ENCODE data around the gene TLR2. TPM values are rescaled to one million over a fixed set of nuclear protein-coding genes. Genes with fewer than 3 reads are reported as not detected.

The TLR2 gene
- polyA plus RNA-seq, 1 donor (not counting 4 experiments of a cell fraction or from before 2014, with no cell fraction given): 1.8 TPM

GRCh38 chr4:153733751-153734448 lies 49.8 kb downstream of the TLR2 start:
- no peaks in the 10 kb centered on the region for H3K36me3 ChIP-seq (ENCODE audit: control insufficient read depth in 2 of 2, extremely low read depth in 1 of 2, insufficient read depth in 2 of 2, low read length in 2 of 2)
- FAIRE-seq: no peak

GRCh38 chr4:153735906-153736461 lies 51.9 kb downstream of the TLR2 start:
- Histone ChIP-seq H3K4me1 (ENCODE audit: control insufficient read depth, extremely low read depth, insufficient read depth, low read length) (peaks cover 7% of the 10 kb centered on the region), H3K27ac (ENCODE audit: control insufficient read depth, insufficient read depth, low read length) (no peak overlapping the region), H3K36me3 (ENCODE audit: control insufficient read depth in 2 of 2, extremely low read depth in 1 of 2, insufficient read depth in 2 of 2, low read length in 2 of 2) (no peaks in the 10 kb centered on the region), H4K20me1 (ENCODE audit: control insufficient read depth, extremely low read depth, insufficient read depth, low read length) (no peaks in the 10 kb centered on the region), H3K79me2 (ENCODE audit: control insufficient read depth, insufficient read depth, low read length) (no peaks in the 10 kb centered on the region), H3K9me1 (ENCODE audit: control insufficient read depth, extremely low read depth, insufficient read depth, low read length) (no peaks in the 10 kb centered on the region), H3K27me3 (ENCODE audit: control insufficient read depth, extremely low read depth, insufficient read depth, low read length) (no peaks in the 10 kb centered on the region), H2AFZ (ENCODE audit: control insufficient read depth, low read length) (no peak overlapping the region), H3K9me3 (ENCODE audit: control insufficient read depth, low read depth, low read length) (peaks cover 2% of the 10 kb centered on the region), H3K4me2 (ENCODE audit: control insufficient read depth, extremely low read depth, insufficient read depth, low read depth, low read length) (no peak overlapping the region), H3K4me3 (ENCODE audit: control insufficient read depth in 2 of 3, extremely low read depth in 1 of 3, insufficient read depth in 2 of 3, low read depth in 1 of 3, low read length in 3 of 3) (no peak overlapping the region), H3K9ac (ENCODE audit: control insufficient read depth, extremely low read depth, insufficient read depth, low read length) (no peak overlapping the region)
- FAIRE-seq (peak; percentile 60), DNase-seq (ENCODE audit: low read depth, low spot score) (no peak)
- dilution Hi-C loops (cut with MboI; ENCODE audit: extremely low pct_ligation_motif_present, low sequenced_read_pairs): no loop called here
- TF ChIP-seq EZH2 (IDR thresholded peaks at IDR 0.05; ENCODE audit: low read length) (no peak), CTCF (optimal IDR thresholded peaks at IDR 0.05 in 1 of 3, IDR thresholded peaks at IDR 0.05 in 1 of 3, conservative IDR thresholded peaks at IDR 0.05 in 1 of 3; ENCODE audit: extremely low read depth in 1 of 3, insufficient read depth in 2 of 3, low read length in 3 of 3) (no peak)

More at GRCh38 chr4:153733751-153734448, 49.8 kb downstream of the TLR2 start:
- H2AFZ ChIP-seq (ENCODE audit: control insufficient read depth, low read length): no peak overlapping the region
- dilution Hi-C loops (cut with MboI; ENCODE audit: extremely low pct_ligation_motif_present, low sequenced_read_pairs): no loop called here
- no peaks in the 10 kb centered on the region for H4K20me1 ChIP-seq (ENCODE audit: control insufficient read depth, extremely low read depth, insufficient read depth, low read length)
- no peak overlapping the region for H3K4me3 ChIP-seq (ENCODE audit: control insufficient read depth in 2 of 3, extremely low read depth in 1 of 3, insufficient read depth in 2 of 3, low read depth in 1 of 3, low read length in 3 of 3)
- H3K4me2 ChIP-seq (ENCODE audit: control insufficient read depth, extremely low read depth, insufficient read depth, low read depth, low read length): no peak overlapping the region
- H3K79me2 ChIP-seq (ENCODE audit: control insufficient read depth, insufficient read depth, low read length): no peaks in the 10 kb centered on the region
- no peak overlapping the region for H3K27ac ChIP-seq (ENCODE audit: control insufficient read depth, insufficient read depth, low read length)
- no peaks in the 10 kb centered on the region for H3K9me3 ChIP-seq (ENCODE audit: control insufficient read depth, low read depth, low read length)
- H3K9me1 ChIP-seq (ENCODE audit: control insufficient read depth, extremely low read depth, insufficient read depth, low read length): no peaks in the 10 kb centered on the region
- peaks cover 7% of the 10 kb centered on the region for H3K4me1 ChIP-seq (ENCODE audit: control insufficient read depth, extremely low read depth, insufficient read depth, low read length)
- no peak for DNase-seq (ENCODE audit: low read depth, low spot score)
- TF ChIP-seq CTCF (optimal IDR thresholded peaks at IDR 0.05 in 1 of 3, IDR thresholded peaks at IDR 0.05 in 1 of 3, conservative IDR thresholded peaks at IDR 0.05 in 1 of 3; ENCODE audit: extremely low read depth in 1 of 3, insufficient read depth in 2 of 3, low read length in 3 of 3): no peak
- TF ChIP-seq EZH2 (IDR thresholded peaks at IDR 0.05; ENCODE audit: low read length): no peak
- H3K9ac ChIP-seq (ENCODE audit: control insufficient read depth, extremely low read depth, insufficient read depth, low read length): no peak overlapping the region
- H3K27me3 ChIP-seq (ENCODE audit: control insufficient read depth, extremely low read depth, insufficient read depth, low read length): no peaks in the 10 kb centered on the region
